GM18868 (cell line): ENCODE data around the gene ALDH1A3.
A peak's percentile ranks its signal among the peaks of the same experiment; 100 is the strongest.

Source experiments
- ATAC-seq: cut with Tn5 transposase; IDR thresholded peaks from one replicate; pipeline ENCODE4 v1.9.1; 2021; ENCODE audit warnings: mild to moderate bottlenecking, moderate library complexity; ENCODE audit not compliant: unreplicated experiment

ALDH1A3 gene

GRCh38 chr15:100858294-100858693 lies 21.3 kb upstream of the ALDH1A3 start:
- no peak for ATAC-seq

- no peak for ATAC-seq
Measured at GRCh38 chr15:100859970-100860828, 19.4 kb upstream of the ALDH1A3 start.

GRCh38 chr15:100860829-100861510 lies 18.7 kb upstream of the ALDH1A3 start:
- no peak for ATAC-seq

- ATAC-seq, result no peak
Measured at GRCh38 chr15:100861511-100861991, 18.1 kb upstream of the ALDH1A3 start.

- ATAC-seq, result no peak
Measured at GRCh38 chr15:100862162-100862561, 17.5 kb upstream of the ALDH1A3 start.

- ATAC-seq, result no peak
Measured at GRCh38 chr15:100863075-100863795, 16.4 kb upstream of the ALDH1A3 start.

GRCh38 chr15:100863796-100864267 lies 15.8 kb upstream of the ALDH1A3 start:
- ATAC-seq, result no peak

GRCh38 chr15:100866386-100867330 lies 13.0 kb upstream of the ALDH1A3 start:
- no peak for ATAC-seq

- ATAC-seq, result no peak
Measured at GRCh38 chr15:100867433-100867832, 12.2 kb upstream of the ALDH1A3 start.

- ATAC-seq, result no peak
Measured at GRCh38 chr15:100869151-100869999, 10.3 kb upstream of the ALDH1A3 start.

GRCh38 chr15:100873029-100873677 lies 6.5 kb upstream of the ALDH1A3 start:
- peak; percentile 78 for ATAC-seq

GRCh38 chr15:100875495-100875894 lies 4.1 kb upstream of the ALDH1A3 start:
- no peak for ATAC-seq

GRCh38 chr15:100875976-100876375 lies 3.7 kb upstream of the ALDH1A3 start:
- ATAC-seq, result no peak

GRCh38 chr15:100877551-100877950 lies 2.1 kb upstream of the ALDH1A3 start:
- no peak for ATAC-seq

- ATAC-seq, result no peak
Measured at GRCh38 chr15:100878130-100878529, 1.5 kb upstream of the ALDH1A3 start.

- no peak for ATAC-seq
Measured at GRCh38 chr15:100878648-100879047, 983 bp upstream of the ALDH1A3 start.

GRCh38 chr15:100879061-100879463 lies 569 bp upstream of the ALDH1A3 start:
- ATAC-seq, result peak; percentile 33

- no peak for ATAC-seq
Measured at GRCh38 chr15:100880139-100880896, 687 bp downstream of the ALDH1A3 start.
